Measurements from ENCODE around the gene DNAJB6. TPM values are rescaled to one million over a fixed set of nuclear protein-coding genes. Genes with fewer than 3 reads are reported as not detected.

DNAJB6 gene
- total and polyA plus RNA-seq, 2 donors (not counting 3 experiments of a cell fraction or from before 2014, with no cell fraction given): 69.6 to 135 TPM

DNA sequence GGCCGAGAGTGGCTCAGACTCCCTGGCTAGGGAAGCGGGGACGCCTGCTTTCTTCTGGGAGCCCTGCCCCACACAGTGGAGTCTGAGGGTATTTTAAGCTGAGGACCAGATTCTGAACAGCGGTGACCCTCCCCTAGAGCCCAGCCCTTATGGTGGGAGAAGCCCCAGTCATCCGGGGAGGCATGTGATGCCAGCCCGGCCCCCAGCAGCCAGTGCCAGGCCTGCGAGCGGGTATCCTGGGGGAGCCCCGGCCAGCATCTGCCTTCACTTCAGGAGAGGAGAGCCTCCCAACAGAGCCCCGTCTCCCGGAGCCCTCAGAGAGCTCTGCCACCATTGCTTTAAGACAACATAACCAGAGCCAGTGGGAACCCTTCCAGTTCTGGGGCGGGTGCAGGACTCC, 41.5 kb upstream of the DNAJB6 start:
- TF ChIP-seq GATA2 (IDR thresholded peaks at IDR 0.05; ENCODE audit: insufficient read depth, insufficient read length, low read depth, low read length) (no peak), MYC (IDR thresholded peaks at IDR 0.05; ENCODE audit: low read depth, low read length) (no peak), POLR2AphosphoS5 (IDR thresholded peaks at IDR 0.05; ENCODE audit: insufficient read depth, low read depth, low read length) (no peak), JUN (IDR thresholded peaks at IDR 0.05; ENCODE audit: borderline replicate concordance, insufficient read depth, insufficient read length, low read depth) (no peak), CTCF (IDR thresholded peaks at IDR 0.05; ENCODE audit: extremely low read depth in 1 of 2, insufficient read depth in 1 of 2, low read depth in 1 of 2, low read length in 2 of 2) (no peak), EZH2 (IDR thresholded peaks at IDR 0.05; ENCODE audit: borderline replicate concordance, low read depth, low read length, severe bottlenecking) (no peak), POLR2A (IDR thresholded peaks at IDR 0.05; ENCODE audit: low read depth, low read length) (no peak), FOS (IDR thresholded peaks at IDR 0.05; ENCODE audit: borderline replicate concordance, insufficient read depth, low read length) (no peak)
- TF ChIP-seq, protein P1, sequence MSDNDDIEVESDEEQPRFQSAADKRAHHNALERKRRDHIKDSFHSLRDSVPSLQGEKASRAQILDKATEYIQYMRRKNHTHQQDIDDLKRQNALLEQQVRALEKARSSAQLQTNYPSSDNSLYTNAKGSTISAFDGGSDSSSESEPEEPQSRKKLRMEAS (IDR thresholded peaks at IDR 0.05; ENCODE audit: insufficient read depth, insufficient read length): no peak
- no peak overlapping the region for H3K4me2 ChIP-seq (ENCODE audit: insufficient read depth, low read length)
- no peak overlapping the region for H3K9ac ChIP-seq (replicated peaks; ENCODE audit: extremely low read depth, insufficient read depth, low read length)
- ChIA-PET CTCF (no interaction called here), POLR2A (no interaction called here)
- no TSS peak for BruUV-seq (replicated peaks)
- intact Hi-C loops (cut with micrococcal nuclease) (no loop called here), dilution Hi-C loops (cut with MboI; ENCODE audit: extremely low pct_ligation_motif_present, low sequenced_read_pairs) (no loop called here)
- FAIRE-seq (no peak), DNase-seq (ENCODE audit: low read depth, low spot score) (no peak)
- no peak overlapping the region for H2AFZ ChIP-seq (ENCODE audit: low read depth, low read length)
- no peaks in the 10 kb centered on the region for H3K27me3 ChIP-seq (ENCODE audit: control insufficient read depth in 2 of 2, insufficient read depth in 2 of 2, low read length in 2 of 2)
- H3K9me1 ChIP-seq (replicated peaks; ENCODE audit: control insufficient read depth, extremely low read depth, insufficient read depth, low read length): no peaks in the 10 kb centered on the region
- no peaks in the 10 kb centered on the region for H3K4me1 ChIP-seq (ENCODE audit: control insufficient read depth, extremely low read depth, insufficient read depth, low read length)
- H3K9me3 ChIP-seq (replicated peaks; ENCODE audit: control insufficient read depth, insufficient read depth, low read length): no peaks in the 10 kb centered on the region
- H4K20me1 ChIP-seq (replicated peaks; ENCODE audit: control insufficient read depth, extremely low read depth, insufficient read depth, low read length): no peaks in the 10 kb centered on the region
- no peaks in the 10 kb centered on the region for H3K36me3 ChIP-seq (ENCODE audit: control insufficient read depth in 2 of 2, extremely low read depth in 1 of 2, insufficient read depth in 2 of 2, low read length in 2 of 2)
- no peaks in the 10 kb centered on the region for H3K79me2 ChIP-seq (ENCODE audit: control insufficient read depth, insufficient read depth, low read length)
- H3K27ac ChIP-seq (ENCODE audit: insufficient read depth, low read depth, low read length): no peak overlapping the region
- H3K4me3 ChIP-seq (replicated peaks in 1 of 3; ENCODE audit: insufficient read depth in 1 of 3, low read depth in 1 of 3, low read length in 3 of 3): no peak overlapping the region
